HCT116 (cell line): Measurements from ENCODE around the gene GARIN5B. TPM values are rescaled to one million over a fixed set of nuclear protein-coding genes. Genes with fewer than 3 reads are reported as not detected.

Experiments
- ATAC-seq: fragments of 200-7000 bp; cut with Tn5 transposase; 2 replicates; pipeline ENCODE4 v1.9.1; 2020; ENCODE audit warnings: mild to moderate bottlenecking, moderate library complexity
- BruUV-seq: library from RNA; stranded (reverse); fragments of 400-500 nt; replicated peaks from 2 replicates; lab custom pipeline; 2021; lab: Mats Ljungman, UMichigan
- CTCF ChIA-PET: fragments of 300-600 bp; sonication (Branson Sonifier 250); formaldehyde crosslinking; loops from one replicate; lab custom pipeline; 2021; ENCODE audit warnings: antibody characterized with exemption; lab: Charles Lee
- POLR2A ChIA-PET: fragments of 300-600, 350-600 bp; sonication (Branson Sonifier 250); formaldehyde crosslinking; loops from one replicate; lab custom pipeline; 2021; ENCODE audit warnings: antibody characterized with exemption; lab: Charles Lee
- RAD21 ChIA-PET, 2 experiments: fragments of 300-600 bp; sonication (Branson Sonifier 250); formaldehyde crosslinking; loops; one replicate each; lab custom pipeline; 2023; ENCODE audit warnings: low total read pairs in 2 of 2; ENCODE audit not compliant: uncharacterized antibody in 2 of 2, unreplicated experiment in 2 of 2, low non-redundant PET in 1 of 2; lab: Charles Lee
- DNase-seq: peaks from one replicate; pipeline ENCODE4 v3.0.0-alpha.2; 2010; ENCODE audit warnings: low read depth, low spot score
- H2AFZ ChIP-seq: fragments of 200-600 bp; shearing (Covaris generic), sonication (generic); 2 replicates; pipeline ENCODE4 v1.6.1; 2017; ENCODE audit warnings: low read depth, mixed run types, mixed read lengths, antibody characterized with exemption, low read length; ENCODE audit not compliant: poor library complexity, severe bottlenecking
- H3K27ac ChIP-seq: 2 replicates; pipeline ENCODE4 v1.5.1; 2012; ENCODE audit warnings: low read depth, low read length
- H3K27me3 ChIP-seq: fragments of 200-600 bp; sonication (generic); 2 replicates; pipeline ENCODE4 v1.6.1; 2016; ENCODE audit warnings: mixed run types, low read length, mixed read lengths; ENCODE audit not compliant: insufficient read depth
- H3K36me3 ChIP-seq, 2 experiments: fragments of 200-500 bp in 1 of 2; fragments of 200-600 bp in 1 of 2; sonication (Bioruptor generic) in 1 of 2; sonication (generic) in 1 of 2; 2 replicates each; pipeline versions ENCODE4 v1.5.1 to v1.6.1; 2014 to 2016; ENCODE audit warnings: low read length in 2 of 2, inconsistent platforms in 1 of 2, mixed read lengths in 1 of 2, mixed run types in 1 of 2; ENCODE audit not compliant: insufficient read depth in 2 of 2, control insufficient read depth in 1 of 2
- H3K4me1 ChIP-seq, 2 experiments: fragments of 200-600 bp in 1 of 2; sonication (generic) in 1 of 2; 2 replicates each; pipeline versions ENCODE4 v1.5.1 to v1.6.1; 2012 to 2017; ENCODE audit warnings: low read length in 2 of 2, inconsistent platforms in 1 of 2, mild to moderate bottlenecking in 1 of 2, mixed read lengths in 1 of 2, mixed run types in 1 of 2, moderate library complexity in 1 of 2; ENCODE audit not compliant: insufficient read depth in 2 of 2, control insufficient read depth in 1 of 2
- H3K4me2 ChIP-seq: fragments of 200-600 bp; sonication (generic); 2 replicates; pipeline ENCODE4 v1.6.1; 2017; ENCODE audit warnings: mixed run types, low read length, mixed read lengths
- H3K4me3 ChIP-seq, 2 experiments: fragments of 200-600 bp in 1 of 2; sonication (generic) in 1 of 2; replicated peaks in 1 of 2; 2 replicates each; pipeline ENCODE4 v1.5.1; 2011 to 2016; ENCODE audit warnings: low read length in 2 of 2, control low read depth in 1 of 2, low read depth in 1 of 2, mild to moderate bottlenecking in 1 of 2, mixed read lengths in 1 of 2, mixed run types in 1 of 2
- H3K79me2 ChIP-seq: fragments of 200-600 bp; sonication (generic); 2 replicates; pipeline ENCODE4 v1.6.1; 2017; ENCODE audit warnings: mild to moderate bottlenecking, mixed run types, low read length, moderate library complexity, mixed read lengths; ENCODE audit not compliant: insufficient read depth
- H3K9ac ChIP-seq: fragments of 200-600 bp; sonication (generic); 2 replicates; pipeline ENCODE4 v1.6.1; 2016; ENCODE audit warnings: low read length, mixed read lengths
- H3K9me2 ChIP-seq: fragments of 200-600 bp; sonication (generic), shearing (Covaris generic); 2 replicates; pipeline ENCODE4 v1.6.1; 2017; ENCODE audit warnings: mixed run types, mild to moderate bottlenecking, moderate library complexity; ENCODE audit not compliant: insufficient read depth
- H3K9me3 ChIP-seq, 2 experiments: fragments of 200-500 bp in 1 of 2; fragments of 200-600 bp in 1 of 2; sonication (Bioruptor generic) in 1 of 2; sonication (generic) in 1 of 2; 2 replicates each; pipeline ENCODE4 v1.6.1; 2014 to 2017; ENCODE audit warnings: low read length in 2 of 2, mixed read lengths in 2 of 2, inconsistent platforms in 1 of 2, low read depth in 1 of 2, mild to moderate bottlenecking in 1 of 2, mixed run types in 1 of 2, moderate library complexity in 1 of 2; ENCODE audit not compliant: control insufficient read depth in 1 of 2, insufficient read depth in 1 of 2
- H4K20me1 ChIP-seq: fragments of 200-600 bp; sonication (generic), shearing (Covaris generic); 2 replicates; pipeline ENCODE4 v1.6.1; 2017; ENCODE audit warnings: mixed run types, mild to moderate bottlenecking, moderate library complexity; ENCODE audit not compliant: insufficient read depth
- CBX3 ChIP-seq: IDR thresholded peaks from 2 replicates; pipeline ENCODE4 v1.6.1; 2012; ENCODE audit warnings: low read depth
- EGR1 ChIP-seq: IDR thresholded peaks from 2 replicates; pipeline ENCODE4 v1.6.1; 2012; ENCODE audit warnings: low read depth
- ELF1 ChIP-seq: IDR thresholded peaks from 2 replicates; pipeline ENCODE4 v1.6.1; 2012; ENCODE audit warnings: low read depth, borderline replicate concordance
- JUND ChIP-seq: IDR thresholded peaks from 2 replicates; pipeline ENCODE4 v1.6.1; 2012
- POLR2A ChIP-seq: IDR thresholded peaks from 2 replicates; pipeline ENCODE4 v1.7.0; 2011; ENCODE audit warnings: borderline replicate concordance; ENCODE audit not compliant: insufficient read depth, insufficient read length; ENCODE audit errors: extremely low read depth
- POLR2AphosphoS5 ChIP-seq: IDR thresholded peaks from 2 replicates; pipeline ENCODE4 v1.6.1; 2011; ENCODE audit warnings: mild to moderate bottlenecking, low read depth, low read length, moderate library complexity
- SP1 ChIP-seq: IDR thresholded peaks from 2 replicates; pipeline ENCODE4 v1.6.1; 2012; ENCODE audit warnings: low read depth
- SRF ChIP-seq: IDR thresholded peaks from 2 replicates; pipeline ENCODE4 v1.6.1; 2012; ENCODE audit warnings: low read depth
- YY1 ChIP-seq: IDR thresholded peaks from 2 replicates; pipeline ENCODE4 v1.6.1; 2011; ENCODE audit warnings: low read length, low read depth, moderate library complexity, mild to moderate bottlenecking; ENCODE audit not compliant: insufficient replicate concordance; ENCODE audit errors: extremely low read depth
- ZFX ChIP-seq: fragments of 450-650 bp; IDR thresholded peaks from 2 replicates; pipeline ENCODE4 v1.6.1; 2017
- ZNF274 ChIP-seq: fragments of 200-500 bp; sonication (Bioruptor generic); IDR thresholded peaks from 2 replicates; pipeline ENCODE4 v1.6.1; 2014; ENCODE audit warnings: mild to moderate bottlenecking, low read depth, low read length, inconsistent platforms
- intact Hi-C: fragments of 100-400 bp; cut with micrococcal nuclease; formaldehyde crosslinking; loops from 2 replicates; pipeline ENCODE4 v1.10.0; 2022
- total RNA-seq: library from RNA; stranded (reverse); gene quantifications from one replicate; pipeline ENCODE4 v1.2.1, GENCODE V29; 2021; ENCODE audit not compliant: unreplicated experiment
- TF ChIP-seq, protein P1 (sequence below): IDR thresholded peaks from 2 replicates; pipeline ENCODE4 v1.6.1; 2011; ENCODE audit warnings: mild to moderate bottlenecking, low read length, moderate library complexity; ENCODE audit not compliant: insufficient replicate concordance; ENCODE audit errors: extremely low read depth
- TF ChIP-seq, protein P2 (sequence below): IDR thresholded peaks from 2 replicates; pipeline ENCODE4 v1.6.1; 2012

Gene GARIN5B
- total RNA-seq, 1 experiment from 2014 or later = not detected

DNA sequence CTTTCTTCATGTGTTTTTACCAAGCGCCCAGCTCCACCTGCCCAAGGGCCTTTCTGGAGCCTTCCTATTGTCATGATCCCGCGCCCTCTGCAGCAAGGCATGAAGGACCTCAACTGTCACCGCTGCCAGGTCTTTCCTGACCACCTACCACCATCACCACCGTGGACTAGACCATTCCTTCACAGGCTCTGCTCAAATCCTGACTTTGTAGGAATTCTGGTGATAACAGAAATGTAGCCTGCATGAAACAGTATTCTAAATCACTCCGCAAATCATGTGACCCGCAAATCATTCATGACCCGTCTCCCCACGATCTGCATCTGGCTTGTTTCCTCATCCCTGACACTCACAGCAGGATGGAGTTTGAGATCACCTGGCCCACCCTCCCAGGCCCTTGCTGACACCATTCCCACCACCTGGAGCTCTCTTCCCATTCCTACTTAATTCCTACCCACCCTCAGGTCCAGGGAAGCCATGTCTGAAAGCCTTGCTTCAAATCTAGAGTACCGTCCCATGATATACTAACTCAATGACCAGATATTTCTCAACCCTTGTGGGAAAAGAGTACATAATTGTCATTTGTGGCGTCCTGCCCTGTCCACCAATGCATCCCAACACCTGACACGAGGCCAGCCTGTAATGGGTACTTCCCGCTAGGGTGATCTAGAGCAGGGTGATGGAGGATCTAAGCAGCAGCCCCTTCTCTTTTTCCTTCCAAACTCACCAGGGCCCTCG, 43.2 kb upstream of the GARIN5B start:
- Histone ChIP-seq H3K27ac (peak overlapping the region; percentile 95), H4K20me1 (peaks cover 17% of the 10 kb centered on the region; the same call in 1 of the 2 replicates), H3K27me3 (no peaks in the 10 kb centered on the region), H3K4me3 (peak overlapping the region; percentile 81 to 93), H3K9me2 (no peaks in the 10 kb centered on the region), H3K36me3 (peaks cover 37 to 48% of the 10 kb centered on the region in 2 experiments), H3K4me2 (peak overlapping the region; percentile 83), H3K4me1 (peaks cover 12 to 27% of the 10 kb centered on the region in 2 experiments), H3K9ac (peak overlapping the region; percentile 99), H3K9me3 (no peaks in the 10 kb centered on the region), H3K79me2 (peaks cover 54% of the 10 kb centered on the region), H2AFZ (no peak overlapping the region)
- ATAC-seq (no peak), DNase-seq (no peak)
- intact Hi-C loops = no loop called here
- BruUV-seq = TSS peak; percentile 66
- RAD21 ChIA-PET = no interaction called here
- CTCF ChIA-PET = no interaction called here
- POLR2A ChIA-PET = interaction anchor here (1.1 to 1.9 kb wide), 5 partner anchors 9 to 198 kb away, joined by 3 to 13 read pairs (median 5); partner anchors contain the start of genes HSPBP1, KMT5C and TMEM238
- TF ChIP-seq ZFX = no peak
- no peak for TF ChIP-seq SRF
- TF ChIP-seq SP1 = no peak
- TF ChIP-seq, protein P1, sequence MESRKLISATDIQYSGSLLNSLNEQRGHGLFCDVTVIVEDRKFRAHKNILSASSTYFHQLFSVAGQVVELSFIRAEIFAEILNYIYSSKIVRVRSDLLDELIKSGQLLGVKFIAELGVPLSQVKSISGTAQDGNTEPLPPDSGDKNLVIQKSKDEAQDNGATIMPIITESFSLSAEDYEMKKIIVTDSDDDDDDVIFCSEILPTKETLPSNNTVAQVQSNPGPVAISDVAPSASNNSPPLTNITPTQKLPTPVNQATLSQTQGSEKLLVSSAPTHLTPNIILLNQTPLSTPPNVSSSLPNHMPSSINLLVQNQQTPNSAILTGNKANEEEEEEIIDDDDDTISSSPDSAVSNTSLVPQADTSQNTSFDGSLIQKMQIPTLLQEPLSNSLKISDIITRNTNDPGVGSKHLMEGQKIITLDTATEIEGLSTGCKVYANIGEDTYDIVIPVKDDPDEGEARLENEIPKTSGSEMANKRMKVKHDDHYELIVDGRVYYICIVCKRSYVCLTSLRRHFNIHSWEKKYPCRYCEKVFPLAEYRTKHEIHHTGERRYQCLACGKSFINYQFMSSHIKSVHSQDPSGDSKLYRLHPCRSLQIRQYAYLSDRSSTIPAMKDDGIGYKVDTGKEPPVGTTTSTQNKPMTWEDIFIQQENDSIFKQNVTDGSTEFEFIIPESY = no peak
- TF ChIP-seq JUND = no peak
- TF ChIP-seq ELF1 = no peak
- TF ChIP-seq, protein P2, sequence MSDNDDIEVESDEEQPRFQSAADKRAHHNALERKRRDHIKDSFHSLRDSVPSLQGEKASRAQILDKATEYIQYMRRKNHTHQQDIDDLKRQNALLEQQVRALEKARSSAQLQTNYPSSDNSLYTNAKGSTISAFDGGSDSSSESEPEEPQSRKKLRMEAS = no peak
- no peak for TF ChIP-seq ZNF274
- no peak for TF ChIP-seq YY1
- TF ChIP-seq POLR2A = no peak
- TF ChIP-seq POLR2AphosphoS5 = no peak
- TF ChIP-seq CBX3 = no peak
- no peak for TF ChIP-seq EGR1
